Measurements from ENCODE around the gene RAB8B. TPM values are rescaled to one million over a fixed set of nuclear protein-coding genes. Genes with fewer than 3 reads are reported as not detected.

RAB8B gene
- total and polyA plus RNA-seq, 9 of the 15 experiments (the other 6 are each of a cell fraction or from before 2014, with no cell fraction given): 7.8 to 32.1 (median 24.2) TPM

- TF ChIP-seq ESRRA (IDR thresholded peaks at IDR 0.05; ENCODE audit: borderline replicate concordance, low read depth): peak; percentile 81
- TF ChIP-seq ARID1B (IDR thresholded peaks at IDR 0.05): peak; percentile 42; the same call in 1 of the 2 replicates
- TF ChIP-seq ZNF324 (CRISPR knock-in tag; IDR thresholded peaks at IDR 0.05): no peak
- TF ChIP-seq ZNF316 (IDR thresholded peaks at IDR 0.05): peak; percentile 98
- TF ChIP-seq DPF2 (IDR thresholded peaks at IDR 0.05): peak; percentile 43
- TF ChIP-seq, protein P1, sequence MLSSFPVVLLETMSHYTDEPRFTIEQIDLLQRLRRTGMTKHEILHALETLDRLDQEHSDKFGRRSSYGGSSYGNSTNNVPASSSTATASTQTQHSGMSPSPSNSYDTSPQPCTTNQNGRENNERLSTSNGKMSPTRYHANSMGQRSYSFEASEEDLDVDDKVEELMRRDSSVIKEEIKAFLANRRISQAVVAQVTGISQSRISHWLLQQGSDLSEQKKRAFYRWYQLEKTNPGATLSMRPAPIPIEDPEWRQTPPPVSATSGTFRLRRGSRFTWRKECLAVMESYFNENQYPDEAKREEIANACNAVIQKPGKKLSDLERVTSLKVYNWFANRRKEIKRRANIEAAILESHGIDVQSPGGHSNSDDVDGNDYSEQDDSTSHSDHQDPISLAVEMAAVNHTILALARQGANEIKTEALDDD (IDR thresholded peaks at IDR 0.05): 0 out of 2 replicates have a peak, but pooled peaks have one; percentile 13
- TF ChIP-seq EGR1 (conservative IDR thresholded peaks at IDR 0.05): 0 out of 2 replicates have a peak, but pooled peaks have one; percentile 6
Observed at GRCh38 chr15:63200464-63201249, 11.3 kb downstream of the RAB8B start (continued).

GRCh38 chr15:63202861-63203260 is 13.5 kb downstream of the RAB8B start:
- Histone ChIP-seq H3K27me3 (ENCODE audit: control insufficient read depth in 2 of 2, insufficient read depth in 2 of 2, low read length in 2 of 2) (no peaks in the 10 kb centered on the region), H3K27ac (ENCODE audit: extremely low read depth, low read depth, low read length) (peak overlapping the region; percentile 60; the same call in 2 of the 3 replicates), H2AFZ (ENCODE audit: low read depth, low read length) (peak overlapping the region; percentile 7; the same call in 1 of the 2 replicates), H3K79me2 (ENCODE audit: control insufficient read depth, insufficient read depth, low read length) (peaks cover 89% of the 10 kb centered on the region), H3K4me2 (ENCODE audit: insufficient read depth, low read length) (peak overlapping the region; percentile 21; the same call in 1 of the 2 replicates), H3K9me3 (replicated peaks; ENCODE audit: control insufficient read depth, insufficient read depth, low read depth, low read length) (no peaks in the 10 kb centered on the region), H3K9ac (ENCODE audit: insufficient read depth in 1 of 2, low read depth in 2 of 2, low read length in 2 of 2) (peak overlapping the region; percentile 7 to 18; a peak in 2 of 4 replicates), H3K4me1 (replicated peaks in 1 of 2; ENCODE audit: control insufficient read depth in 2 of 2, insufficient read depth in 2 of 2, low read length in 2 of 2) (peaks cover 21 to 66% of the 10 kb centered on the region in 2 experiments), H3K4me3 (no peak overlapping the region), H4K20me1 (replicated peaks; ENCODE audit: control insufficient read depth, insufficient read depth, low read length) (no peaks in the 10 kb centered on the region), H3K9me1 (ENCODE audit: control insufficient read depth, insufficient read depth, low read length) (no peaks in the 10 kb centered on the region), H3K36me3 (ENCODE audit: control insufficient read depth, insufficient read depth, low read length) (peaks cover 8% of the 10 kb centered on the region; the same call in 2 of the 3 replicates)
- FAIRE-seq (peak; percentile 80), DNase-seq (ENCODE audit: extremely low read depth in 1 of 4, low spot score in 3 of 4) (peak in 1 of 4 experiments; percentile 62), ATAC-seq (peak; percentile 63)
- POLR2A ChIA-PET: interaction anchor here (1.0 to 2.5 kb wide), 8 partner anchors 8 to 31 kb away, joined by 3 to 36 read pairs (median 5); no protein-coding TSS in a partner anchor
- 8% methylated on average over 5 of the region's 5 CpGs for WGBS (ENCODE audit: insufficient coverage, low coverage, missing lambda C conversion rate)
- CTCF ChIA-PET (ENCODE audit: low intra/inter-chr PET ratio): no interaction called here
- intact Hi-C loops (cut with micrococcal nuclease) (no loop called here), in situ Hi-C loops (cut with MboI) (no loop called here)
- no TSS peak for BruUV-seq (replicated peaks)
- no peak for TF ChIP-seq PHF8 (IDR thresholded peaks at IDR 0.05; ENCODE audit: borderline replicate concordance, low read length)
- no peak for TF ChIP-seq ZNF232 (CRISPR knock-in tag; IDR thresholded peaks at IDR 0.05)
- TF ChIP-seq ZFP36 (IDR thresholded peaks at IDR 0.05; ENCODE audit: low read depth, low read length, partially characterized antibody): peak; percentile 60
- peak; percentile 35; the same call in 1 of the 2 replicates for TF ChIP-seq CBFA2T3 (IDR thresholded peaks at IDR 0.05)
- TF ChIP-seq ZNF639 (CRISPR knock-in tag; conservative IDR thresholded peaks at IDR 0.05 in 1 of 2, IDR thresholded peaks at IDR 0.05 in 1 of 2): 0 out of 4 replicates have a peak, but pooled peaks of 1 of the 2 experiments have one; percentile 46
- TF ChIP-seq MYNN (IDR thresholded peaks at IDR 0.05): peak; percentile 35; the same call in 1 of the 2 replicates
- TF ChIP-seq MYNN (CRISPR knock-in tag; IDR thresholded peaks at IDR 0.05): no peak
- peak; percentile 48; the same call in 1 of the 2 replicates for TF ChIP-seq PKNOX1 (IDR thresholded peaks at IDR 0.05)
- TF ChIP-seq ARID1B (IDR thresholded peaks at IDR 0.05): peak; percentile 27; the same call in 1 of the 2 replicates
- peak; percentile 90 for TF ChIP-seq MEIS2 (IDR thresholded peaks at IDR 0.05; ENCODE audit: partially characterized antibody)
- 0 out of 2 replicates have a peak, but pooled peaks have one; percentile 21 for TF ChIP-seq TCF3 (CRISPR knock-in tag; IDR thresholded peaks at IDR 0.05)
